ENCODE data around the gene IFNA6. TPM values are rescaled to one million over a fixed set of nuclear protein-coding genes. Genes with fewer than 3 reads are reported as not detected.

The IFNA6 gene
- total and polyA plus RNA-seq, 12 donors: not detected

- H3K4me1 ChIP-seq (replicated peaks in 1 of 2): peaks cover 0 to 7% of the 10 kb centered on the region in 2 donors
- H3K4me3 ChIP-seq: no peak overlapping the region
- no peak overlapping the region for H3K27ac ChIP-seq
- no peak for TF ChIP-seq POLR2A (IDR thresholded peaks at IDR 0.05)
- TF ChIP-seq CTCF (IDR thresholded peaks at IDR 0.05): no peak
- no peak for DNase-seq
- no peaks in the 10 kb centered on the region for H3K36me3 ChIP-seq (replicated peaks in 1 of 2)
- no peaks in the 10 kb centered on the region for H3K27me3 ChIP-seq
- WGBS, 4 donors: 42 to 47% (median 44%) methylated on average over 8 of the region's 8 CpGs
- intact Hi-C loops (cut with DNase I): no loop called here
- no peaks in the 10 kb centered on the region for H3K9me3 ChIP-seq (replicated peaks in 1 of 3)
Measured at GRCh38 chr9:21316032-21316842, 34.5 kb downstream of the IFNA6 start.

- Histone ChIP-seq H3K4me3 (no peak overlapping the region), H3K4me1 (replicated peaks in 1 of 2) (no peaks in the 10 kb centered on the region), H3K36me3 (replicated peaks in 1 of 2) (no peaks in the 10 kb centered on the region), H3K9me3 (replicated peaks in 1 of 3) (no peaks in the 10 kb centered on the region), H3K27ac (no peak overlapping the region), H3K27me3 (no peaks in the 10 kb centered on the region)
- intact Hi-C loops (cut with DNase I): no loop called here
- 77 to 93% (median 87%) methylated on average over 2 of the region's 2 CpGs for WGBS, 4 donors
- TF ChIP-seq CTCF (IDR thresholded peaks at IDR 0.05) (no peak), POLR2A (IDR thresholded peaks at IDR 0.05) (no peak)
- DNase-seq: no peak
Measured at GRCh38 chr9:21314152-21314551, 36.5 kb downstream of the IFNA6 start.

- 60 to 79% (median 77%) methylated on average over 1 of the region's 1 CpG for WGBS, 4 donors
- no peaks in the 10 kb centered on the region for H3K27me3 ChIP-seq
- intact Hi-C loops (cut with DNase I): no loop called here
- DNase-seq: no peak
- H3K9me3 ChIP-seq (replicated peaks in 1 of 3): no peaks in the 10 kb centered on the region
- no peak for TF ChIP-seq CTCF (IDR thresholded peaks at IDR 0.05)
- no peak for TF ChIP-seq POLR2A (IDR thresholded peaks at IDR 0.05)
- H3K4me1 ChIP-seq (replicated peaks in 1 of 2): no peaks in the 10 kb centered on the region
- H3K4me3 ChIP-seq: no peak overlapping the region
- no peaks in the 10 kb centered on the region for H3K36me3 ChIP-seq (replicated peaks in 1 of 2)
- H3K27ac ChIP-seq: no peak overlapping the region
Measured at GRCh38 chr9:21311889-21312288, 38.8 kb downstream of the IFNA6 start.

- no peak within 1 kb of the TSS for H3K4me3 ChIP-seq
- no peak for TF ChIP-seq CTCF (IDR thresholded peaks at IDR 0.05)
- TF ChIP-seq POLR2A (IDR thresholded peaks at IDR 0.05): no peak
- WGBS, 4 donors: 68 to 73% (median 68%) methylated on average over 2 of the region's 2 CpGs
- no peaks in the 10 kb centered on the region for H3K9me3 ChIP-seq (replicated peaks in 1 of 3)
- H3K27ac ChIP-seq: no peak within 1 kb of the TSS
- H3K36me3 ChIP-seq (replicated peaks in 1 of 2): no peaks in the 10 kb centered on the region
- DNase-seq: no peak
- intact Hi-C loops (cut with DNase I): no loop called here
- H3K27me3 ChIP-seq: peaks cover 6% of the 10 kb centered on the region
- no peaks in the 10 kb centered on the region for H3K4me1 ChIP-seq (replicated peaks in 1 of 2)
Measured at GRCh38 chr9:21305213-21305612, 45.5 kb downstream of the IFNA6 start, which contains the start of gene IFNA5. Gene IFNA5 (minus strand): TSS chr9:21305313. CDS start chr9:21305256, 57 bp downstream.

Other genes with a start within 250 kb of the IFNA6 start
- not detected for gene IFNW1, start 209.1 kb downstream of the IFNA6 start, total RNA-seq
- not detected for gene IFNW1, start 209.1 kb downstream of the IFNA6 start, polyA plus RNA-seq
- gene IFNA21, start 184.2 kb downstream of the IFNA6 start, total RNA-seq: not detected
- gene IFNA21, start 184.2 kb downstream of the IFNA6 start, polyA plus RNA-seq: not detected
- not detected for gene IFNA4, start 163.3 kb downstream of the IFNA6 start, total RNA-seq
- not detected for gene IFNA4, start 163.3 kb downstream of the IFNA6 start, polyA plus RNA-seq
- gene IFNA7, start 148.7 kb downstream of the IFNA6 start, total RNA-seq: not detected
- not detected for gene IFNA7, start 148.7 kb downstream of the IFNA6 start, polyA plus RNA-seq
- gene IFNA10, start 143.7 kb downstream of the IFNA6 start, total RNA-seq: not detected
- gene IFNA10, start 143.7 kb downstream of the IFNA6 start, polyA plus RNA-seq: not detected
- not detected for gene IFNA16, start 133.6 kb downstream of the IFNA6 start, total RNA-seq
- gene IFNA16, start 133.6 kb downstream of the IFNA6 start, polyA plus RNA-seq: not detected
- not detected for gene IFNA17, start 122.7 kb downstream of the IFNA6 start, total RNA-seq
- not detected for gene IFNA17, start 122.7 kb downstream of the IFNA6 start, polyA plus RNA-seq
- not detected for gene IFNA14, start 110.9 kb downstream of the IFNA6 start, total RNA-seq
- not detected for gene IFNA14, start 110.9 kb downstream of the IFNA6 start, polyA plus RNA-seq
- under 1 TPM in 1 of 9 donors, not detected in 8; 0.72 TPM for gene IFNA5, start 45.6 kb downstream of the IFNA6 start, total RNA-seq
- gene IFNA5, start 45.6 kb downstream of the IFNA6 start, polyA plus RNA-seq: not detected
- gene KLHL9, start 15.5 kb downstream of the IFNA6 start, total RNA-seq: 10 to 100 TPM; 16.6 to 30.4 (median 21.9) TPM
- 10 to 100 TPM in 1 of 3 donors, 1 to 10 TPM in 2; 6.7 to 20.3 (median 7.4) TPM for gene KLHL9, start 15.5 kb downstream of the IFNA6 start, polyA plus RNA-seq
- not detected for gene IFNA13, start 17.2 kb upstream of the IFNA6 start, total RNA-seq
- not detected for gene IFNA13, start 17.2 kb upstream of the IFNA6 start, polyA plus RNA-seq
- gene IFNA2, start 34.5 kb upstream of the IFNA6 start, total RNA-seq: not detected
- gene IFNA2, start 34.5 kb upstream of the IFNA6 start, polyA plus RNA-seq: not detected
- gene IFNA8, start 58.2 kb upstream of the IFNA6 start, total RNA-seq: not detected
- not detected for gene IFNA8, start 58.2 kb upstream of the IFNA6 start, polyA plus RNA-seq
- gene IFNA1, start 89.6 kb upstream of the IFNA6 start, total RNA-seq: not detected
- gene IFNA1, start 89.6 kb upstream of the IFNA6 start, polyA plus RNA-seq: not detected
- gene IFNE, start 131.4 kb upstream of the IFNA6 start, total RNA-seq: not detected
- gene IFNE, start 131.4 kb upstream of the IFNA6 start, polyA plus RNA-seq: not detected

Data from adrenal gland (tissue), 12 donors.